GM12865 (cell line): Measurements from ENCODE around the gene TTBK2.
A peak's percentile ranks its signal among the peaks of the same experiment; 100 is the strongest.

Source experiments
- DNase-seq: peaks from one replicate; pipeline ENCODE4 v3.0.0; 2010; ENCODE audit warnings: low read depth
- H3K4me3 ChIP-seq: 2 replicates; pipeline ENCODE4 v1.5.1; 2011; ENCODE audit warnings: mild to moderate bottlenecking, low read depth, low read length, control low read depth
- TF ChIP-seq, protein P1 (sequence below): IDR thresholded peaks from 2 replicates; pipeline ENCODE4 v1.5.1; 2011; ENCODE audit warnings: low read length, control low read depth, low read depth, inconsistent platforms; ENCODE audit not compliant: insufficient read depth; ENCODE audit errors: missing control alignments

Gene TTBK2

GRCh38 chr15:42921342-42921731, 759 bp upstream of the TTBK2 start:
- TF ChIP-seq, protein P1, sequence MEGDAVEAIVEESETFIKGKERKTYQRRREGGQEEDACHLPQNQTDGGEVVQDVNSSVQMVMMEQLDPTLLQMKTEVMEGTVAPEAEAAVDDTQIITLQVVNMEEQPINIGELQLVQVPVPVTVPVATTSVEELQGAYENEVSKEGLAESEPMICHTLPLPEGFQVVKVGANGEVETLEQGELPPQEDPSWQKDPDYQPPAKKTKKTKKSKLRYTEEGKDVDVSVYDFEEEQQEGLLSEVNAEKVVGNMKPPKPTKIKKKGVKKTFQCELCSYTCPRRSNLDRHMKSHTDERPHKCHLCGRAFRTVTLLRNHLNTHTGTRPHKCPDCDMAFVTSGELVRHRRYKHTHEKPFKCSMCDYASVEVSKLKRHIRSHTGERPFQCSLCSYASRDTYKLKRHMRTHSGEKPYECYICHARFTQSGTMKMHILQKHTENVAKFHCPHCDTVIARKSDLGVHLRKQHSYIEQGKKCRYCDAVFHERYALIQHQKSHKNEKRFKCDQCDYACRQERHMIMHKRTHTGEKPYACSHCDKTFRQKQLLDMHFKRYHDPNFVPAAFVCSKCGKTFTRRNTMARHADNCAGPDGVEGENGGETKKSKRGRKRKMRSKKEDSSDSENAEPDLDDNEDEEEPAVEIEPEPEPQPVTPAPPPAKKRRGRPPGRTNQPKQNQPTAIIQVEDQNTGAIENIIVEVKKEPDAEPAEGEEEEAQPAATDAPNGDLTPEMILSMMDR: no peak
- peak overlapping the region; percentile 92 for H3K4me3 ChIP-seq
- DNase-seq: peak; percentile 35

DNA sequence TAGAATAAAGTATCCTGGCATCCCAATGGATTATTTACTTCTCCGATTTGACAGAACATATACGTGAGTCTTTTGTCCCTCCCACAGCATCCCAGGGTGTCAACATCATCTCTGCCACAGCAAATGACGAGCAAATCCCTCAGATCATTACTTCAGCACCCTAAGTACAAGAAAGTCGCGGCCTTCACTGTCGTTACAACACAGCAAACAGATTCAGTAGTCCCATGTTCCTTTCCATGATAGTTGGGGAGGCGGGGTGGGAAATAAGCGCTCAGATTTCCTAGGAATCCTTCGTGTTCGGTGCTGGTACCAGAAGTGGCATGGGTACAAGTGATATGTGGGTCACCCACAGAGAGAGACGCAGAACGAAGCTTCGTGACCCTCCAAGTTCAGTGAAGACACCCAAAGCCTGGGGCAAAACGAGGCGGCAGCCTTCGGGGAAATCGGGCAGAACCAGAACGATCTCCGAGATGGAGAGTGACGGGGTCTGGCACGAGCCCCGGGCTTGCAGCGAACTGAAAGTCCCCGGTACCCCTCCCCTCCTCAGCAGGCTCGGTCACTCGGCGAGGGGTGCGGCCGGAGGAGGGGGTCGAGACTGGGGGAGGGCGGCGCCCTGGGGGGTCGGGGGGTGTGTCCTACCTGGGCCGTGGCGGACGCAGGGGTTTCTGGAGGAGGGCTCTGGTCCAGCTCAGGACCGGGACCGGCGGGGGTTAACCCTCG, 619 bp downstream of the TTBK2 start:
- DNase-seq: peak; percentile 46
- TF ChIP-seq, protein P1: no peak
- H3K4me3 ChIP-seq: peak overlapping the region; percentile 92

DNA sequence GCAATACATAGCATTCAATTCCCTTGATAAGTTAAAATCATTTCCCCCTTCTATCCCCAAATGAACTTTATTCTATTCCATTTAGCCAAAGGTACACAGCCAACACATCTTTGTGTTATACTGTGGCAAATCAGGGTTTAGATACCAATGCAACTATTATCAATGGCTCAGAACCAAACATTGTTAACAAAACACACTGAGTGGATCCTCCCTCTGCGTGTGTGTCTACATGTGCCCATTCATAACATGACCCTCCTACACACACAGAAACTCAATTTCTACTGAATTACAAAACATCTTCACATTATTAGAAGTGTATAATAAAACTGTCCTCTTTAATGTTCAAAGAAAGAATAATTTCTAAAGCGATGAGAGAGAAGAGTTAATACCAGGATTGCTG, 1.3 kb downstream of the TTBK2 start:
- peak; percentile 12 for DNase-seq
- peak overlapping the region; percentile 92 for H3K4me3 ChIP-seq
- TF ChIP-seq, protein P1: no peak

DNA sequence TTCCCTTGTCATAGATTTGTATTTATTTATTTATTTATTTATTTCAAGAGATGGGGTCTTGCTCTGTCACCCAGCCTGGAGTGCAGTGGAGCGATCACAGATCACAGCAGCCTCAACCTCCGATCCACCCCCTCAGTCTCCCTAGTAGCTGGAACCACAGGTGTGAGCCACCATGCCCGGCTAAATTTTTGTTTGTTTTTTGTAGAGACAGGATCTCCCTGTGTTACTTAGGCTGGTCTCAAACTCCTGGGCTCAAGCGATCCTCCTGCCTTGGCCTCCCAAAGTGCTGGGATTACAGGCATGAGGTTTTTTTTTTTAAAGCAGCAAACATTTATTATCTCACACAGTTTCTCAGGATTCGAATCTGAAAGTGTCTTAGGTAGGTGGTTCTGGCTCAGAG, 2.5 kb downstream of the TTBK2 start:
- DNase-seq: peak; percentile 43
- TF ChIP-seq, protein P1: no peak
- H3K4me3 ChIP-seq: peak overlapping the region; percentile 48

DNA sequence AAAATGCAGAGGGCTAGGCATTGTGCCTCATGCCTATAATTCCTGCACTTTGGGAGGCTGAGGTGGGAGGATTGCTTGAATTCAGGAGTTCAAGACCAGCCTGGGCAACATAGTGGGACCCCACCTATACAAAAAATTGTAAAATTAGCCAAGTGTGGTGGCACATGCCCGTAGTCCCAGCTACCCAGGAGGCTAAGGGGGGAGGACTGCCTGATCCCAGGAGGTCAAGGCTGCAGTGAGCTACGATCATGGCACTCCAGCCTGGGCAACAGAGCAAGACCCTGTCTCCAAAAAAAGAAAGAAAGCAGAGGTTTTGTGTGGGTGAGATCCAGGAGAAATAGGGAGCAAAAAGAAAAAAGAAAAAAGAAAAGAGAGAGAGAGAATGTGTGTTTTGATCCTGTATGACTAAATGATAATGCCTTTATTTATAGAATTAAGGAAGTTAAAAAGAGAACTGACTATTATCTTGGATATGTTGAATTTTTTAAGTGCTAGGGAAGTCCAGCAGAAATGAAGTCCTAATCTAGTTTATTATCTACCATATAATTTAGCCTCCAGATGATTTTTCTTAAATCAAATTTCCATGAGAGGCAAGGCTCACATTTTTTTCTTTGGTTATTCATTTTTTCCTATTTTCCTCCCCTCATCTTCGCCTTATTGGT, 4.8 kb downstream of the TTBK2 start:
- no peak overlapping the region for H3K4me3 ChIP-seq
- TF ChIP-seq, protein P1: no peak
- no peak for DNase-seq

DNA sequence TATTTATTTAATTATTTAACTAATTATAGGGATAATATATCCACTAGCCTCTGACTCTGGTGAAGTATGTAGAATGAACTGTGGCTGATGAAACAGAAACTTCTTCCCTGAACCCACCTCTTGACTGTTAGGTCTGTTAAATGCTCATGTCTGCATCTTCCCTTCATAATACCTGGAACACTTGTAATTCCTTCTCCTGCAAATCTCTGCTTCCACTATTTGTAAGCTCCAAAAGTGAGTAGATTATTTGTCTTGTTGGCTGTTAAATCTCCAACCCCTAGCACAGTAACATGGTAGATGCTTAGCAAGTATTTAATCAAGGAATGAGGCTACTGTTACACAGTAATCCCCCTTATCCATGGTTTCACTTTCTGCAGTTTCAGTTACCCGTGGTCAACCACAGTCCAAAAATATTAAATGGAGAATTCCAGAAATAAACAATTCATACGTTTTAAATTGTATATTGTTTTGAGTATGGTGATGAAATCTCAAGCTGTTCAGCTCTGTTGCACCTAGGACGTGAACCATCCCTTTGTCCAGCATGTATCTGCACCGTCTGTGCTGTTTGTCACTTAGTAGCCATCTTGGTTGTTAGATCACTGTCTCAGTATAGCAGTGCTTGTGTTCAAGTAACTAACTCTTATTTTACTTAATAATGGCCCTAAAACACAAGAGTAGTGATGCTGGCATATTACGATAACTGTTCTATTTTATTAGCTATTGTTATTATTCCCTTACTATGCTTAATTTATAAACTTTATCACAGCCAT, 5.7 kb downstream of the TTBK2 start:
- H3K4me3 ChIP-seq: no peak overlapping the region
- peak; percentile 43 for DNase-seq
- TF ChIP-seq, protein P1: no peak
